Measurements from ENCODE around the gene PHAX.
"Not testable (repeated sequence)": the region's sequence is repeated elsewhere in the genome, so short reads cannot be mapped to it uniquely, and the experiment has no call there.

Gene PHAX

GRCh38 chr5:126600631-126601511, at the start of gene PHAX:
Gene PHAX, plus strand, starts transcription at chr5:126600947. Its CDS starts 16 bp downstream, at chr5:126600963.
- DNase-seq (ENCODE audit: low read depth), result peak; percentile 37

DNA sequence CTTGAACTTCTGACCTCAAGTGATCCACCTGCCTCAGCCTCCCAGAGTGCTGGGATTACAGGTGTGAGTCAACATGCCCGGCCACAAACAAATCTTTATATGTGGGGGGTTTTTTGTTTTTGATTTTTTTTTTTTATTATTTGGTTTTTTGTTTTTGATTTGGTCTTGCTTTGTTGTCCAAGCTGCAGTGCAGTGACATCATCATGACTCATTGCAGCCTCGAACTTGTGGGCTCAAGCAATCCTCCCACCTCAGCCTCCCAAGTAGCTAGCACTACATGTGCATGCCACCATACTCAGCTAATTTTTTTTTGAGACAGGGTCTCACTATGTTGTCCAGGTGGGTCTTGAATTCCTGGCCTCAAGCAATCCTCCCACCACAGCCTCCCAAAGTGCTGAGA, 48.1 kb upstream of the PHAX start:
- DNase-seq (ENCODE audit: low read depth), result no peak

DNA sequence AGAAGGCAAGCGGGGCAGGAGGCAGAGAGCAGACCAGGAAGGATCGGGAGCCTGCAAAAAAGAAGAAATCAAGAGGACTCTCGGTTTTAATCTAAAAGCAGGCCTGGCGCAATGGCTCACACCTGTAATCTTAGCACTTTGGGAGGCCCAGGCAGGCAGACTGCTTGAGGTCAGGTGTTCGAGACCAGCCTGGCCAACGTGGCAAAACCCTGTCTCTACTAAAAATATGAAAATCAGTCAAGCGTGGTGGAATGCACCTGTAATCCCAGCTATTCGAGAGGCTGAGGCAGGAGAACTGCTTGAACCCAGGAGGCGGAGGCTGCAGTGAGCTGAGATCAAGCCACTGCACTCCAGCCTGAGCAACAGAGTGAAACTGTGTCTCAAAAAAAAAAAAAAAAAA, 45.6 kb upstream of the PHAX start:
- DNase-seq (ENCODE audit: low read depth), result not testable (repeated sequence)

GRCh38 chr5:126561908-126562307, 38.8 kb upstream of the PHAX start:
- no peak for DNase-seq (ENCODE audit: low read depth)

GRCh38 chr5:126562823-126563222, 37.9 kb upstream of the PHAX start:
- no peak for DNase-seq (ENCODE audit: low read depth)

DNA sequence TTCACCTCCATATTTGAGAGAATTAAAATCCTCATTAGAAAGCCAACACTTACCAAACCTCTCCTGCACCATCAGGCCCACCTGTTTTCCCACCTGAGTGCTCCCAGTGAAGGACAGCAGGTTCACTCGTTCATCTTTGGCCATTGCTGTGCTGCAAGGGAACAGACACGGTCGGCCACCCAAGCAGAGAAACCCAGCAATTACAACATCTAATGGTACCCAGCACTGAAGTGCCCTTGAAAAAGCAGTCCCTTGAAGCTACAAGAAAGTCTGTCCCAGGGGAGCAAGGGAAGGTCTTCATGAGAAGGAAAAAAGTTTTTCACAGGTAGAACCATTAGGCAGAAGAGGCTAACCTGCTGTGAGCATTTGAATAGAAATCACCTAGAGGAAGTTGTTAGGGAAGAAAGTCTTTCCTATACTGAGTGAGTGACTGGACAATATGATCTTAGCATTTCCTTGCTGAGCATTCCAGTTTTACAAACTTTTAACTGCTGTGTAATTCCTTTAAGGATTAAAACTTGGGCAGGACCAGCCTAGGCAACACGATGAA, 32.5 kb upstream of the PHAX start:
- no peak for DNase-seq (ENCODE audit: low read depth)

DNA sequence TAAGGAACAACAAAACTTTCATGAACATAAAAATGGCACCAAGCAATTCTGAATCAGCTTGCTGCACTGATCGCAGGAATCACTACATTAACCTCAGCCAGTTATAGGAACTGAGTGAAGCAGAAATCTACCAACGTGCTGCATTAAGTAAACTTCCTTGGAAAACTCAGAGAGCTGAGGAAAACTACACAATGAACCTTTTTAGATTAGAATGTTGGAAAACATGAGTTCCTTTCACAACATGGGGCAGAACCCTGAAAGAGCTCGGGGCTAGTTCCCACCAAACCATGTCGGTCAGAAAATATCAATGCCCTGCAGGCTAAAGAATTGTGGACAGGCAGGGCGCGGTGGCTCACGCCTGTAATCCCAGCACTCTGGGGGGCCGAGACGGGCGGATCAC, 25.1 kb upstream of the PHAX start:
- DNase-seq (ENCODE audit: low read depth), result no peak

DNA sequence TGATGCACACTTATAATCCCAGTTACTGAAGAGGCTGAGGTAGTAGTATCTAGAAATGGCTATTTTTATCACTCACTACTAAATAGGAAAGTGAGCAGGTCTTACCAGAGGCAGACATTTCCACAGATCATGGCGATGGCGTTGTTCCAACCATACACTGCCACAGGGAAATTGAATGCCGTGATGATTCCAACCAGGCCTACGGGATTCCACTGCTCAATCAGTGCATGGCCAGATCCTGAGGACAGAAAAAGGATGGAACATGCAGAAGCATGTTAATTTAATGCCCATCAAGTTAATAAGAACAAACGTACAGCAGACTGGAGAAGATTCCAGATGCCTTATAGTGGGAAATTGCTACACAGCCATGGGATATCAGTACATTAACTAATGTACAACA, 23.8 kb upstream of the PHAX start:
- DNase-seq (ENCODE audit: low read depth), result no peak

GRCh38 chr5:126577415-126577814, 23.3 kb upstream of the PHAX start:
- no peak for DNase-seq (ENCODE audit: low read depth)

DNA sequence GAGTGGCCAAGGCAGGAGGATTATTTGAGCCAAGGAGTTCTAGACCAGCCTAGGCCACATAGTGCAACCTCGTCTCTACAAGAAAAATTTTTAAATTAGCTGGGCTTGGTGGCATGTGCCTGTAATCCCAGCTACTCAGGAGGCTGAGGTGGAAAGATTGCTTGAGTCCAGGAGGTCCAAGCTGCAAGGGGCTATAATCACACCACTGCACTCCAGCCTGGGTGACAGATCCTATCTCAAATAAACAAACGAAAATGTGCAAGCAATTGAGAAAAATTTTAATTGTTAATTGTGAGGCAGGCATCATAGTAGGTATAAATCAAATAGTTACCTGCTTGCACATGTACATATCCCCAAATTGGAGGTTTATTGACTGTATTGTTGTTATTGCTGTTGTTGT, 21.0 kb upstream of the PHAX start:
- no peak for DNase-seq (ENCODE audit: low read depth)

GRCh38 chr5:126583761-126584160, 17.0 kb upstream of the PHAX start:
- no peak for DNase-seq (ENCODE audit: low read depth)

- no peak for DNase-seq (ENCODE audit: low read depth)
Measured at GRCh38 chr5:126587551-126588390, 13.0 kb upstream of the PHAX start.

DNA sequence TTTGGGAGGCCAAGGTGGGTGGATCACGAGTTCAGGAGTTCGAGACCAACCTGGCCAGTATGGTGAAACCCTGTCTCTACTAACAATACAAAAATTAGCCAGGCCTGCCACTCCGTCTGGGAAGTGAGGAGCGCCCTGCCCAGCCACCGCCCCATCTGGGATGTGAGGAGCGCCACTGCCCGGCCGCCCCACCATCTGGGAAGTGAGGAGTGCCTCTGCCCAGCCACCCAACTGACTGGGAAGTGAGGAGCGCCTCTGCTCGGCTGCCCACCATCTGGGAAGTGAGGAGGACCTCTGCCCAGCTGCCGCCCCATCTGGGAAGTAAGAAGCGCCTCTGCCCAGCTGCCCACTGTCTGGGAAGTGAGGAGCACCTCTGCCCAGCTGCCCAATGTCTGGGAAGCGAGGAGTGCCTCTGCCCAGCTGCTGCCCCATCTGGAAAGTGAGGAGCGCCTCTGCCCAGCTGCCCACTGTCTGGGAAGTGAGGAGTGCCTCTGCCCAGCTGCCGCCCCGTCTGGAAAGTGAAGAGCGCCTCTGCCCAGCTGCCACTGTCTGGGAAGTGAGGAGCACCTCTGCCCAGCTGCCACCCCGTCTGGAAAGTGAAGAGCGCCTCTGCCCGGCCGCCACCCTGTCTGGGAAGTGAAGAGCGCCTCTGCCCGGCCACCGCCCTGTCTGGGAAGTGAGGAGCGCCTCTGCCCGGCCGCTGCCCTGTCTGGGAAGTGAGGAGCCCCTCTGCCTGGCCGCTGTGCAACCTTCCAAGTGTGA, 11.0 kb upstream of the PHAX start:
- no peak for DNase-seq (ENCODE audit: low read depth)

DNA sequence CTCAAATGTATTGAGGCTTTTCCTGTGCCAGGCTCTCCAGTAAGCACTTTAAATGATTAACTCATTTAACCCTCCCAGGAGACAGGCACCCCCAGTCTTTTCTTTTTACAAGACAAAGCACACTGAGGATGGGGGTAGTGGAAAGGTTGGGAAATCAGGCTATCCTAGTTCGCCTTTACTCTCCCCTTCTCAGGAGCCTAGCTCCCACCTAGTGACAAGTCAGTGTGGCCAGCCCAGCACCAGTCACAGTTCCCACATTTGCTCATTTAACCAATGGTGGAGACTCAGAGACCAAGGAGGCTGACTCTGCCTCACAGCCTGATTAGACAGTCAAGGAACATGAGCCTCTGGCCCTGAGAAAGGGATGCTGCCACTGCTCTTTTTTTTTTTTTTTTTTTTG, 9.2 kb upstream of the PHAX start:
- DNase-seq (ENCODE audit: low read depth), result no peak

DNA sequence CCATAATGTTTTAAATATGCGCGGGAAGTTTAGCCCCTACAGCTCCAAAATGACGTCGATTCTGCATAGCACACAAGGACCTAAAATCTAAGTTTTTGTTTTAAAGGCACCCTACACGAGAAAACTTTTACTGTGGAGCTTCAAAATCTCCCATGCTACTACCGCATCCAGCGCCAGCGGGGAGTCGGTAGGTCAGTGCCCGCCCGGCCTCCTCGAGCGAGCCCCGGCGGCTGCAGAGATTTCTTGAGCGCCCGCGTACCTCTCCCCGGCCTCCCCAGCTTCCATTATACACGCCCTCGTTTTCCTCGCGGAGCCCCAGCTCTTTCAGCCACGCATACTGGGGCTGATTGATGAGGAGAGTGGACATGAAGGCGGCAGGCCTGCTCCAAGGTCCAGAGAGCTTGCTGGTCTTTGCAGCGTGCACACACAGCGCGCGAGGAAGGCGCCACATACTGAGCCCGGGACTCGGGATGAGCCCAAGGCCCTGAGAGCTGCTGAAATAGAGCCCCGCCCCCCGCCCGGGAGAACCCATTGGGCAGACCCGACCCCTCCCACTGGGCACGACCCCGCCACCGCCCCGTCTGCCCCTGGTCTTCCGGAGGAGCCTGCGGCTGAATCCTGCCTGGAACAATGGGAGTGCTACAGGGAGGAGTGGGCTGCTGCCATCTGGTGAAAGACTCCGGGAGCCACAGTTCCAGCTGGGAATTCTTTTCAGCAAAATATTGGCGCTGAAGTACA, 5.8 kb upstream of the PHAX start, which contains the start of gene ALDH7A1:
Gene ALDH7A1 (minus strand): TSS at position 472 of the 738 bp plus-strand sequence. CDS start 21 bp downstream, at position 451.
- DNase-seq (ENCODE audit: low read depth), result no peak

GRCh38 chr5:126595486-126596083, 5.2 kb upstream of the PHAX start:
- no peak for DNase-seq (ENCODE audit: low read depth)

GRCh38 chr5:126597156-126597555, 3.6 kb upstream of the PHAX start:
- no peak for DNase-seq (ENCODE audit: low read depth)

DNA sequence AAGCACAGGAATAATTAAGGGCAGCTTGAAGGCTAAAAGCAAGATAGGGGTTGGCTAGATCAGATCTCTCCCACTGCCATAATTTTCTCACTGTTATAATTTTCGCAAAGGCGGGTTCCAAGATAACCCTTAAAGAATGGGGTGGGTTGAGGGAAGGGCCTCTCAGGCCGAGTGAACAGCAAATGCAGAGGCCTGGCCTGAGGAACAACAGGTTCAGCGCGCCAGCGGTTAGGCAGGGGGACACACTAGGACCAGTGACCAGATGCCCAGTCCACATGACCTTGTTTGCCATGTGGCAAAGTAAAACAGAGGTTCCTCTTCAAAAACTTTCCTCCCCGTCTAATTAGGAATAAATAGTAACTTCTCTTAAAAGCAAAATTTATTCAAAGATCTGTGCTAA, 1.2 kb upstream of the PHAX start:
- DNase-seq (ENCODE audit: low read depth), result no peak

GRCh38 chr5:126599971-126600630, 646 bp upstream of the PHAX start:
- not testable (repeated sequence) for DNase-seq (ENCODE audit: low read depth)

DNA sequence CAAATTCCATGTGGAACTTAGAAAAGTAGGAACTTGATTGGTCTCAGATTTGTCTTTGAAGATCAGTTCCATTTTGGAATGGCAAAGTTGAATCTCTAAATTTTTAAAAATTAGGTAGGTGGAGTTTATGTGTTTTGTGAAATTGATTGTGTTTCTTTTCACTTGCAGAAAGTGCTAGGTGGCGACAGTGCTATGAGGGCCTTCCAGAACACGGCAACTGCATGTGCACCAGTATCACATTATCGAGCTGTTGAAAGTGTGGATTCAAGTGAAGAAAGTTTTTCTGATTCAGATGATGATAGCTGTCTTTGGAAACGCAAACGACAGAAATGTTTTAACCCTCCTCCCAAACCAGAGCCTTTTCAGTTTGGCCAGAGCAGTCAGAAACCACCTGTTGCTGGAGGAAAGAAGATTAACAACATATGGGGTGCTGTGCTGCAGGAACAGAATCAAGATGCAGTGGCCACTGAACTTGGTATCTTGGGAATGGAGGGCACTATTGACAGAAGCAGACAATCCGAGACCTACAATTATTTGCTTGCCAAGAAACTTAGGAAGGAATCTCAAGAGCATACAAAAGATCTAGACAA, 2.8 kb downstream of the PHAX start:
- no peak for DNase-seq (ENCODE audit: low read depth)
